IMR-90 (cell line): Measurements from ENCODE around the gene TUBGCP6. TPM values are rescaled to one million over a fixed set of nuclear protein-coding genes. Genes with fewer than 3 reads are reported as not detected.

Experiments
- ATAC-seq: fragments of 200-7000 bp; cut with Tn5 transposase; 2 replicates; pipeline ENCODE4 v1.9.1; 2020; ENCODE audit warnings: low read depth, mild to moderate bottlenecking, moderate library complexity
- BruUV-seq: library from RNA; stranded (reverse); fragments of 400-500 nt; replicated peaks from 2 replicates; lab custom pipeline; 2021; lab: Mats Ljungman, UMichigan
- CTCF ChIA-PET: fragments of 300-600 bp; formaldehyde crosslinking; extraction: SDS; loops from one replicate; lab custom pipeline; 2021; ENCODE audit warnings: antibody characterized with exemption; lab: Yijun Ruan, JAX
- POLR2A ChIA-PET: fragments of 300-600 bp; sonication (Branson Sonifier 250); formaldehyde crosslinking; loops from one replicate; lab custom pipeline; 2022; ENCODE audit warnings: antibody characterized with exemption; ENCODE audit not compliant: unreplicated experiment; lab: Charles Lee
- DNase-seq: peaks from one replicate; pipeline ENCODE4 v3.0.0; 2013
- H2AFZ ChIP-seq: replicated peaks from 2 replicates; pipeline ENCODE3; 2013; ENCODE audit warnings: low read length, mild to moderate bottlenecking; ENCODE audit not compliant: poor library complexity
- H2AK5ac ChIP-seq: 2 replicates; pipeline ENCODE4 v1.6.1; 2013; ENCODE audit warnings: low read depth, low read length, inconsistent platforms
- H2AK9ac ChIP-seq: replicated peaks from 2 replicates; pipeline ENCODE3; 2013; ENCODE audit warnings: mild to moderate bottlenecking, low read depth, low read length, moderate library complexity; ENCODE audit not compliant: poor library complexity
- H2BK120ac ChIP-seq: 2 replicates; pipeline ENCODE4 v1.6.1; 2013; ENCODE audit warnings: low read depth, low read length, inconsistent platforms
- H2BK15ac ChIP-seq: 3 replicates; pipeline ENCODE4 v1.6.1; 2013; ENCODE audit warnings: low read depth, low read length, inconsistent platforms
- H2BK20ac ChIP-seq: 2 replicates; pipeline ENCODE4 v1.6.1; 2013; ENCODE audit warnings: low read depth, mild to moderate bottlenecking, inconsistent platforms, low read length, moderate library complexity
- H2BK5ac ChIP-seq: 2 replicates; pipeline ENCODE4 v1.6.1; 2013; ENCODE audit warnings: mild to moderate bottlenecking, low read depth, low read length, inconsistent platforms; ENCODE audit not compliant: poor library complexity, severe bottlenecking
- H3K14ac ChIP-seq: replicated peaks from 2 replicates; pipeline ENCODE4 v1.6.1; 2013; ENCODE audit warnings: low read depth, low read length, inconsistent platforms
- H3K18ac ChIP-seq: 2 replicates; pipeline ENCODE4 v1.6.1; 2013; ENCODE audit warnings: low read depth, low read length, control low read depth
- H3K23ac ChIP-seq: 2 replicates; pipeline ENCODE4 v1.6.1; 2013; ENCODE audit warnings: low read depth, low read length, inconsistent platforms
- H3K27ac ChIP-seq: 2 replicates; pipeline ENCODE4 v1.5.1; 2013; ENCODE audit warnings: mild to moderate bottlenecking, control low read depth, low read length; ENCODE audit not compliant: insufficient read depth
- H3K27me3 ChIP-seq: 2 replicates; pipeline ENCODE4 v1.6.1; 2013; ENCODE audit warnings: low read length; ENCODE audit not compliant: control insufficient read depth, insufficient read depth
- H3K36me3 ChIP-seq: 2 replicates; pipeline ENCODE4 v1.6.1; 2013; ENCODE audit warnings: low read length, mixed read lengths; ENCODE audit not compliant: control insufficient read depth, insufficient read depth
- H3K4ac ChIP-seq: 2 replicates; pipeline ENCODE4 v1.6.1; 2013; ENCODE audit warnings: low read depth, low read length, inconsistent platforms
- H3K4me1 ChIP-seq: 2 replicates; pipeline ENCODE4 v1.6.1; 2013; ENCODE audit warnings: low read length, mixed read lengths; ENCODE audit not compliant: control insufficient read depth, insufficient read depth
- H3K4me2 ChIP-seq: 2 replicates; pipeline ENCODE4 v1.6.1; 2013; ENCODE audit warnings: low read depth, mild to moderate bottlenecking, control low read depth, low read length, moderate library complexity
- H3K4me3 ChIP-seq: 2 replicates; pipeline ENCODE4 v1.5.1; 2013; ENCODE audit warnings: low read depth, mild to moderate bottlenecking, control low read depth, low read length, moderate library complexity; ENCODE audit not compliant: insufficient read depth
- H3K56ac ChIP-seq: 2 replicates; pipeline ENCODE4 v1.6.1; 2013; ENCODE audit warnings: low read length, inconsistent platforms; ENCODE audit not compliant: insufficient read depth; ENCODE audit errors: extremely low read depth
- H3K79me1 ChIP-seq, 2 experiments: 2 replicates each; pipeline ENCODE4 v1.6.1; 2013; ENCODE audit warnings: low read length in 2 of 2, inconsistent platforms in 1 of 2, low read depth in 1 of 2
- H3K9ac ChIP-seq: 2 replicates; pipeline ENCODE4 v1.6.1; 2013; ENCODE audit warnings: low read depth, low read length, control low read depth
- H3K9me1 ChIP-seq: 2 replicates; pipeline ENCODE4 v1.6.1; 2013; ENCODE audit warnings: low read length, inconsistent platforms; ENCODE audit not compliant: insufficient read depth
- H3K9me3 ChIP-seq: 2 replicates; pipeline ENCODE4 v1.6.1; 2013; ENCODE audit warnings: low read length; ENCODE audit not compliant: control insufficient read depth, insufficient read depth
- H4K20me1 ChIP-seq: 2 replicates; pipeline ENCODE4 v1.6.1; 2013; ENCODE audit warnings: low read length, inconsistent platforms; ENCODE audit not compliant: insufficient read depth
- H4K5ac ChIP-seq: 2 replicates; pipeline ENCODE4 v1.6.1; 2013; ENCODE audit warnings: mild to moderate bottlenecking, low read depth, low read length, control low read depth
- H4K8ac ChIP-seq, 2 experiments: 2 replicates each; pipeline ENCODE4 v1.6.1; 2013; ENCODE audit warnings: low read depth in 2 of 2, low read length in 2 of 2, control low read depth in 1 of 2, inconsistent platforms in 1 of 2
- H4K91ac ChIP-seq: 2 replicates; pipeline ENCODE4 v1.6.1; 2013; ENCODE audit warnings: low read depth, low read length, inconsistent platforms; ENCODE audit not compliant: insufficient read depth
- BHLHE40 ChIP-seq: fragments of 150-350 bp; IDR thresholded peaks from 2 replicates; pipeline ENCODE4 v1.6.1; 2016; ENCODE audit warnings: mild to moderate bottlenecking, low read depth, low read length
- CEBPB ChIP-seq: IDR thresholded peaks from 2 replicates; pipeline ENCODE4 v1.6.1; 2012; ENCODE audit warnings: low read depth, low read length, improper control_type of control experiment
- FOS ChIP-seq: fragments of 150-350 bp; IDR thresholded peaks from 2 replicates; pipeline ENCODE4 v1.6.1; 2016; ENCODE audit warnings: low read depth, low read length
- RAD21 ChIP-seq: IDR thresholded peaks from 2 replicates; pipeline ENCODE4 v1.6.1; 2012; ENCODE audit warnings: low read length, improper control_type of control experiment
- RFX5 ChIP-seq: IDR thresholded peaks from 2 replicates; pipeline ENCODE4 v1.8.0; 2012; ENCODE audit warnings: low read depth, mild to moderate bottlenecking, low read length, moderate library complexity
- WGBS, 2 experiments: methylation state at CpG; one replicate each; pipeline versions ENCODE4 v1.1.5 to v1.1.7; 2013; ENCODE audit warnings: missing lambda C conversion rate in 2 of 2; ENCODE audit not compliant: insufficient read length in 1 of 2; ENCODE audit errors: extremely low coverage in 2 of 2; 5-methylcytosine and 5-hydroxymethylcytosine counted together
- dilution Hi-C: fragments of 300-500 bp; cut with HindIII; formaldehyde crosslinking; loops from one replicate; pipeline ENCODE4 v1.14.3; 2018; ENCODE audit warnings: low sequenced_read_pairs; ENCODE audit not compliant: unreplicated experiment
- in situ Hi-C: fragments of 300-500 bp; cut with MboI; formaldehyde crosslinking; loops from 3 replicates; pipeline ENCODE4 v1.14.3; 2019; ENCODE audit warnings: low sequenced_read_pairs, inconsistent platforms, mixed read lengths
- intact Hi-C: fragments of 100-400 bp; cut with micrococcal nuclease; formaldehyde crosslinking; loops from 2 replicates; pipeline ENCODE4 v1.10.0; 2022
- polyA plus RNA-seq, 3 experiments: library from polyadenylated mRNA; depleted of rRNA; stranded (reverse); fragments of >200 nt; gene quantifications; 2 replicates each; pipeline ENCODE4 v1.2.3, GENCODE V29; 2012; ENCODE audit warnings: low replicate concordance in 1 of 3
- total RNA-seq: library from RNA; depleted of rRNA; stranded (reverse); fragments of >200 nt; gene quantifications from 2 replicates; pipeline ENCODE4 v1.2.3, GENCODE V29; 2012

The TUBGCP6 gene
- total and polyA plus RNA-seq, 2 of the 4 experiments (the other 2 are of a cell fraction) = 10.8 to 28.6 TPM

- CTCF ChIA-PET = no interaction called here
- in situ Hi-C loops = no loop called here
- no peak for ATAC-seq
Measured at GRCh38 chr22:50175921-50176849, 68.6 kb downstream of the TUBGCP6 start.

More at GRCh38 chr22:50175921-50176849, 68.6 kb downstream of the TUBGCP6 start:
- intact Hi-C loops (no loop called here), dilution Hi-C loops (no loop called here)
- WGBS, 2 experiments = 64% methylated on average over 10 of the region's 27 CpGs; no CpG with 5 or more reads in 1 of the 2 experiments
- H4K91ac ChIP-seq = no peak overlapping the region
- no peak overlapping the region for H2BK120ac ChIP-seq
- H2AK5ac ChIP-seq = no peak overlapping the region
- H3K56ac ChIP-seq = no peak overlapping the region
- no peak overlapping the region for H2AK9ac ChIP-seq
- no TSS peak for BruUV-seq
- H3K18ac ChIP-seq = no peak overlapping the region
- H3K4ac ChIP-seq = no peak overlapping the region
- no peak for DNase-seq
- no peak overlapping the region for H4K5ac ChIP-seq
- H3K27me3 ChIP-seq = peaks cover 8% of the 10 kb centered on the region; the same call in 1 of the 2 replicates
- H2BK5ac ChIP-seq = no peak overlapping the region
- POLR2A ChIA-PET = interaction anchor here (0.6 kb wide), 1 partner anchor 20 kb away, joined by 3 read pairs; no protein-coding TSS in a partner anchor
- H3K79me1 ChIP-seq = no peaks in the 10 kb centered on the region
- H2AFZ ChIP-seq = no peak overlapping the region
- H3K9me1 ChIP-seq = no peaks in the 10 kb centered on the region
- H3K23ac ChIP-seq = no peak overlapping the region
- H3K36me3 ChIP-seq = peaks cover 2% of the 10 kb centered on the region; the same call in 1 of the 2 replicates
- H3K9me3 ChIP-seq = no peaks in the 10 kb centered on the region
- no peak overlapping the region for H2BK15ac ChIP-seq
- H3K14ac ChIP-seq = no peak overlapping the region
- H3K9ac ChIP-seq = no peak overlapping the region
- no peaks in the 10 kb centered on the region for H3K4me1 ChIP-seq
- no peak overlapping the region for H2BK20ac ChIP-seq
- no peak overlapping the region for H4K8ac ChIP-seq
- no peak for TF ChIP-seq BHLHE40
- TF ChIP-seq CEBPB = no peak
- TF ChIP-seq RAD21 = no peak
- no peak for TF ChIP-seq FOS
- TF ChIP-seq RFX5 = no peak
- no peak overlapping the region for H3K4me3 ChIP-seq
- no peak overlapping the region for H3K4me2 ChIP-seq
- no peaks in the 10 kb centered on the region for H4K20me1 ChIP-seq
- H3K27ac ChIP-seq = no peak overlapping the region
